ENCODE data around the gene TBC1D25. TPM values are rescaled to one million over a fixed set of nuclear protein-coding genes. Genes with fewer than 3 reads are reported as not detected.
A peak's percentile ranks its signal among the peaks of the same experiment; 100 is the strongest.

TBC1D25 gene
- total and polyA plus RNA-seq, 7 donors = 9.3 to 18.4 (median 12.1) TPM

DNA sequence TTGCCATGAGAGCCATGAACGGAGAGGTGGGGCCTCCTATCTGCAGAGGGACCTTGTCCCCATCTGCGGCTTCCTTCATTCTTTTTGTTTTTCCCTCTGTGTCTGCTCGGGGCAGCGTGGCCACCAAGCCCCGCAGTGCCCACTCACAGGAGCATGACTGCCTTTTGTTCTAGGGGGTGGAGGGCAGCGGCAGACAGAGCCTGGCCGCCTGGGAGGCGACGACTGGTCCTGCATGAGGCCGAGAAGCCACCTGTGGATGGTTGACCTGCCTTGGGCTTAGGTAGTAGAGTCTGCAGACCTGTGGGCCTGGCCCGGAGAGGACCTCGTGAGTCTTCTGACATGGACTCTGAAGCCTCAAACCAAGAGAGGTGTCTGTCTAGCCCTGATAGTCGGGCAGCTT, 36.1 kb downstream of the TBC1D25 start:
- Histone ChIP-seq H3K4me1 (peaks cover 8% of the 10 kb centered on the region), H3K4me3 (peak overlapping the region; percentile 78), H3K36me3 (ENCODE audit: insufficient read depth in 1 of 2, low read depth in 1 of 2) (peaks cover 10 to 48% of the 10 kb centered on the region in 2 donors), H3K9me3 (no peaks in the 10 kb centered on the region), H3K27ac (peak overlapping the region; percentile 94), H3K27me3 (ENCODE audit: insufficient read depth in 3 of 3, low read length in 2 of 3) (no peaks in the 10 kb centered on the region)
- WGBS, 3 donors = 75 to 85% (median 80%) methylated on average over 10 to 13 of the region's 13 CpGs
- intact Hi-C loops (cut with DNase I) = no loop called here
- TF ChIP-seq, protein P1, sequence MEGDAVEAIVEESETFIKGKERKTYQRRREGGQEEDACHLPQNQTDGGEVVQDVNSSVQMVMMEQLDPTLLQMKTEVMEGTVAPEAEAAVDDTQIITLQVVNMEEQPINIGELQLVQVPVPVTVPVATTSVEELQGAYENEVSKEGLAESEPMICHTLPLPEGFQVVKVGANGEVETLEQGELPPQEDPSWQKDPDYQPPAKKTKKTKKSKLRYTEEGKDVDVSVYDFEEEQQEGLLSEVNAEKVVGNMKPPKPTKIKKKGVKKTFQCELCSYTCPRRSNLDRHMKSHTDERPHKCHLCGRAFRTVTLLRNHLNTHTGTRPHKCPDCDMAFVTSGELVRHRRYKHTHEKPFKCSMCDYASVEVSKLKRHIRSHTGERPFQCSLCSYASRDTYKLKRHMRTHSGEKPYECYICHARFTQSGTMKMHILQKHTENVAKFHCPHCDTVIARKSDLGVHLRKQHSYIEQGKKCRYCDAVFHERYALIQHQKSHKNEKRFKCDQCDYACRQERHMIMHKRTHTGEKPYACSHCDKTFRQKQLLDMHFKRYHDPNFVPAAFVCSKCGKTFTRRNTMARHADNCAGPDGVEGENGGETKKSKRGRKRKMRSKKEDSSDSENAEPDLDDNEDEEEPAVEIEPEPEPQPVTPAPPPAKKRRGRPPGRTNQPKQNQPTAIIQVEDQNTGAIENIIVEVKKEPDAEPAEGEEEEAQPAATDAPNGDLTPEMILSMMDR (IDR thresholded peaks at IDR 0.05) = no peak
- ATAC-seq = no peak
- no peak for DNase-seq

DNA sequence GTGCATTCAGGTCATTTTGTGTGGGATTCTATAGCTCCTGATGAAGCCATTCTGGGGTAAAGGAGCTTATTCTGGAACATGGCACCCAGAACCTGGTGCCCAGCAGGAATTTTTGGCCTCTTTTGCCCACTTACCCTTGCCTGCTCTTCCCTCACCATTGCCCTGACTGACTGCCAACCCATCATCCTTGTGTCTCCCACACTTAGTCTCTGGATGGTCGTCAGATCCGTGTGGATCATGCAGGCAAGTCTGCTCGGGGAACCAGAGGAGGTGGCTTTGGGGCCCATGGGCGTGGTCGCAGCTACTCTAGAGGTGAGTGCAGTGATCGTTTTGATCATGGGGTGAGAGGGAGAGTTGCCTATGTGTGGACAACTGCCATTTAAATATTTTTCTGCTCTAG, 36.6 kb downstream of the TBC1D25 start:
- ATAC-seq (no peak), DNase-seq (no peak)
- Histone ChIP-seq H3K4me1 (peaks cover 8% of the 10 kb centered on the region), H3K4me3 (peak overlapping the region; percentile 78), H3K9me3 (no peaks in the 10 kb centered on the region), H3K27me3 (ENCODE audit: insufficient read depth in 3 of 3, low read length in 2 of 3) (no peaks in the 10 kb centered on the region), H3K27ac (peak overlapping the region; percentile 94), H3K36me3 (ENCODE audit: insufficient read depth in 1 of 2, low read depth in 1 of 2) (peaks cover 10 to 48% of the 10 kb centered on the region in 2 donors)
- 60 to 68% (median 68%) methylated on average over 6 of the region's 6 CpGs for WGBS, 3 donors
- TF ChIP-seq, protein P1 (IDR thresholded peaks at IDR 0.05) = no peak
- intact Hi-C loops (cut with DNase I) = no loop called here

DNA sequence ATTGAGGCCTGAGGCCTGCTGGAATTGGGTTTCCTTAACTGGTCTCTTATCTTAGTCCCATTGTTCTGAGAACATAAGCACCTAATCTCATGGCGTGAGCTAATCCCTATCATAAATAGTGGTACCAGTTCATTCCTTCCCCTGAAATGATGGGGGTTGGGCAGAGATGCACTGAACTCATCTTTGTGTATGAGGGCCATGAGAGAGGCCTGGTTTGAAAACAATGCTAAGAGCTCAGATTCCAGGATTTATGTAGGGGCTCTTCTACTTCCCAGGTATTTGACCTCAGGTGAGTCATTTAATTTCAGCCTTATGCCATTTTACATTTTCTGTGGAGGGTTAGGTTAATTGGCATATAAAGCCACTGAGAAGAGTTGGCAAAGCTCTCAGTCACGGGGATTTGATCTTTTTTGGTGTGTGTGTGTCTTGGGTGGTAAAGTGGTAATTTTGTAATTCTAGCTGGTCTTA, 39.2 kb downstream of the TBC1D25 start:
- 54 to 60% (median 56%) methylated on average over 2 of the region's 2 CpGs for WGBS, 3 donors
- no peak overlapping the region for H3K27ac ChIP-seq
- DNase-seq (no peak), ATAC-seq (no peak)
- H3K4me3 ChIP-seq = no peak overlapping the region
- intact Hi-C loops (cut with DNase I) = no loop called here
- peaks cover 8% of the 10 kb centered on the region for H3K4me1 ChIP-seq
- TF ChIP-seq, protein P1 (IDR thresholded peaks at IDR 0.05) = no peak
- H3K9me3 ChIP-seq = no peaks in the 10 kb centered on the region
- no peaks in the 10 kb centered on the region for H3K27me3 ChIP-seq (ENCODE audit: insufficient read depth in 3 of 3, low read length in 2 of 3)
- peaks cover 10 to 48% of the 10 kb centered on the region in 2 donors for H3K36me3 ChIP-seq (ENCODE audit: insufficient read depth in 1 of 2, low read depth in 1 of 2)

DNA sequence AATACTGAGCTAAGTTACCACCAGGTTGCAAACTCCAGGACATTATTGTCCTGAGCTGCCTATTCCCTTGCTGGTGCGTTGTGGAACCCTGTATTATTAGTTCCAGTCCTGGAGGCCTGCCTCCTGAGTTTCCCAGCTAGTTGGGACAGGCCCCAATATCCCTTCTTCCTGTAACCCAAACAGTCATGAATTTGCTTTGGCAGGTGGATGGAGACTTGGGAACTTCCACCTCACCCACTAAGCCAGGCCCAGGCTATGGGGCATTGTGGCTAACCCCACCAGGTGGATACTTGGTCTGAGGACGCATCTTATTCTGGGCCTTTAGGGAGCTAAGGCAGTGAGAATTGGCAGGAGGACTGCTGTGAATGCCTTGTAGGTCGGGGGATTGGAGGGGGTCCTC, 39.7 kb downstream of the TBC1D25 start:
- no peak for ATAC-seq
- Histone ChIP-seq H3K27me3 (ENCODE audit: insufficient read depth in 3 of 3, low read length in 2 of 3) (no peaks in the 10 kb centered on the region), H3K4me1 (peaks cover 8% of the 10 kb centered on the region), H3K27ac (no peak overlapping the region), H3K9me3 (no peaks in the 10 kb centered on the region), H3K36me3 (ENCODE audit: insufficient read depth in 1 of 2, low read depth in 1 of 2) (peaks cover 10 to 48% of the 10 kb centered on the region in 2 donors), H3K4me3 (no peak overlapping the region)
- DNase-seq = no peak
- intact Hi-C loops (cut with DNase I) = no loop called here
- TF ChIP-seq, protein P1 (IDR thresholded peaks at IDR 0.05) = no peak
- 55 to 72% (median 72%) methylated on average over 3 of the region's 3 CpGs for WGBS, 3 donors

DNA sequence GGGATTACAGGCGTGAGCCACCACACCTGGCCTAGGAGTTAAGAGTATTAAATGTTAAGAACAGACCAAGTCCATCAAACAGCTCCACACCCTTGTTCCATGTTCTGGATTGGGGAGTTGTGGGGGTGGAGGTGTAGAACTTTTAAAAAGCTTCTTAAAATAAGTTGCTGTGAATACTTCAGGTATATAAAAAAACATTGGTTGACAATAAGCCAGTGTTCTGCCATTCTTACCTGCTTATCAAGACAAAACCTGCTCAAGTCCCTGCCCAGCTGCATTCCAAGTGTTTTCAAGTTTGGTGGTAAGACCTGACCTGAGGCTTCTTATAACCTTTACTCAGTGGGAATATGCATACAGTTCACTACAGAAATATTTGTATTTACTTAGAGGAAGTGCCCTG, 41.1 kb downstream of the TBC1D25 start:
- TF ChIP-seq, protein P1 (IDR thresholded peaks at IDR 0.05) = no peak
- Histone ChIP-seq H3K4me3 (no peak overlapping the region), H3K36me3 (ENCODE audit: insufficient read depth in 1 of 2, low read depth in 1 of 2) (peaks cover 9 to 40% of the 10 kb centered on the region in 2 donors), H3K27ac (no peak overlapping the region), H3K4me1 (peaks cover 7% of the 10 kb centered on the region), H3K9me3 (no peaks in the 10 kb centered on the region), H3K27me3 (ENCODE audit: insufficient read depth in 3 of 3, low read length in 2 of 3) (no peaks in the 10 kb centered on the region)
- DNase-seq (no peak), ATAC-seq (no peak)
- intact Hi-C loops (cut with DNase I) = no loop called here
- WGBS, 3 donors = 95 to 100% (median 96%) methylated on average over 1 of the region's 1 CpG

Measured in psoas muscle (tissue), 8 donors.